K562 (cell line): ENCODE data around the gene OR7D2.

Source experiments
- JUND ChIP-seq, 2 experiments: IDR thresholded peaks; 2 replicates in 1 of 2; 3 replicates in 1 of 2; pipeline ENCODE4 v1.6.1; 2011; ENCODE audit warnings: borderline replicate concordance in 2 of 2, low read depth in 2 of 2, low read length in 2 of 2, improper control_type of control experiment in 1 of 2, missing biosample characterization in 1 of 2, missing genetic modification characterization in 1 of 2, missing genetic modification reagents in 1 of 2
- LARP7 ChIP-seq: fragments of 450-650 bp; IDR thresholded peaks from 2 replicates; pipeline ENCODE4 v1.6.1; 2016
- MED1 ChIP-seq: sonication (generic); formaldehyde crosslinking; IDR thresholded peaks from 2 replicates; pipeline ENCODE4 v1.8.1; 2023; ENCODE audit warnings: missing genetic modification reagents, borderline replicate concordance
- MYC ChIP-seq, 2 experiments: fragments of 250-450 bp in 1 of 2; sonication (Bioruptor Pico) in 1 of 2; IDR thresholded peaks; 2 replicates each; pipeline versions ENCODE4 v1.5.1 to v1.6.1; 2012 to 2021; ENCODE audit warnings: low read depth in 2 of 2, borderline replicate concordance in 1 of 2, improper control_type of control experiment in 1 of 2, low read length in 1 of 2, mild to moderate bottlenecking in 1 of 2, moderate library complexity in 1 of 2
- POLR2AphosphoS5 ChIP-seq: IDR thresholded peaks from 2 replicates; pipeline ENCODE4 v1.6.1; 2011; ENCODE audit warnings: mild to moderate bottlenecking, low read depth, low read length, moderate library complexity; ENCODE audit not compliant: control insufficient read depth, insufficient read depth
- SAFB2 ChIP-seq: fragments of 200-400 bp; formaldehyde crosslinking; IDR thresholded peaks from 2 replicates; pipeline ENCODE4 v1.6.1; 2018; ENCODE audit warnings: borderline replicate concordance, low read length, low read depth, moderate library complexity; ENCODE audit not compliant: severe bottlenecking
- SNIP1 ChIP-seq: fragments of 450-650 bp; IDR thresholded peaks from 2 replicates; pipeline ENCODE4 v1.7.1; 2017; ENCODE audit warnings: low read depth, mild to moderate bottlenecking
- SREBF2 ChIP-seq: sonication (generic); formaldehyde crosslinking; IDR thresholded peaks from 2 replicates; pipeline ENCODE4 v1.4.0; 2020; ENCODE audit warnings: mild to moderate bottlenecking, missing genetic modification reagents
- TF ChIP-seq, protein P1 (sequence below), 3 experiments: IDR thresholded peaks in 2 of 3; conservative IDR thresholded peaks in 1 of 3; 2 replicates each; pipeline ENCODE4 v1.5.1; 2011 to 2012; ENCODE audit warnings: low read length in 3 of 3, mild to moderate bottlenecking in 3 of 3, control low read depth in 2 of 3, improper control_type of control experiment in 1 of 3, inconsistent platforms in 1 of 3, low read depth in 1 of 3, mixed read lengths in 1 of 3, moderate library complexity in 1 of 3; ENCODE audit not compliant: insufficient read depth in 2 of 3
- TF ChIP-seq, protein P2 (sequence below): sonication (generic); formaldehyde crosslinking; IDR thresholded peaks from 2 replicates; pipeline ENCODE4 v1.8.0; 2022; ENCODE audit warnings: mild to moderate bottlenecking, missing genetic modification reagents

DNA sequence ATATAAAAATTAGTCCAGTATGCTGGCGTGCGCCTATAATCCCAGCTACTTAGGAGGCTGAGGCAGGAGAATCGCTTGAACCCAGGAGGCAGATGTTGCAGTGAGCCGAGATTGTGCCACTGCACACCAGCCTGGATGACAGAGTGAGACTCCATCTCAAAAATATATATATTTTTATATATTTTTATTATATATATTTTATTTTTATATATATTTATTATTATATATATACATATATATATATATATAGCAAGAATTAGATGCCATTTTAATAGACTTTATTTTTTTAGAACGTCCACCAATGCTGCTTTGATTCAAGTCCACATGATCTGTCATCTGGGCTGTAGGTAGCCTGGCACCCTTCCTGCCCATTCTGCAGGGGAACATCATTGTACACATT, 3.5 kb upstream of the OR7D2 start:
- TF ChIP-seq SAFB2, result no peak
- TF ChIP-seq, protein P1, sequence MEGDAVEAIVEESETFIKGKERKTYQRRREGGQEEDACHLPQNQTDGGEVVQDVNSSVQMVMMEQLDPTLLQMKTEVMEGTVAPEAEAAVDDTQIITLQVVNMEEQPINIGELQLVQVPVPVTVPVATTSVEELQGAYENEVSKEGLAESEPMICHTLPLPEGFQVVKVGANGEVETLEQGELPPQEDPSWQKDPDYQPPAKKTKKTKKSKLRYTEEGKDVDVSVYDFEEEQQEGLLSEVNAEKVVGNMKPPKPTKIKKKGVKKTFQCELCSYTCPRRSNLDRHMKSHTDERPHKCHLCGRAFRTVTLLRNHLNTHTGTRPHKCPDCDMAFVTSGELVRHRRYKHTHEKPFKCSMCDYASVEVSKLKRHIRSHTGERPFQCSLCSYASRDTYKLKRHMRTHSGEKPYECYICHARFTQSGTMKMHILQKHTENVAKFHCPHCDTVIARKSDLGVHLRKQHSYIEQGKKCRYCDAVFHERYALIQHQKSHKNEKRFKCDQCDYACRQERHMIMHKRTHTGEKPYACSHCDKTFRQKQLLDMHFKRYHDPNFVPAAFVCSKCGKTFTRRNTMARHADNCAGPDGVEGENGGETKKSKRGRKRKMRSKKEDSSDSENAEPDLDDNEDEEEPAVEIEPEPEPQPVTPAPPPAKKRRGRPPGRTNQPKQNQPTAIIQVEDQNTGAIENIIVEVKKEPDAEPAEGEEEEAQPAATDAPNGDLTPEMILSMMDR (IDR thresholded peaks at IDR 0.05 in 2 of 3, conservative IDR thresholded peaks at IDR 0.05 in 1 of 3; ENCODE audit: insufficient read depth in 2 of 3, low read depth in 1 of 3, low read length in 3 of 3), result no peak
- TF ChIP-seq LARP7, result no peak
- TF ChIP-seq, protein P2, sequence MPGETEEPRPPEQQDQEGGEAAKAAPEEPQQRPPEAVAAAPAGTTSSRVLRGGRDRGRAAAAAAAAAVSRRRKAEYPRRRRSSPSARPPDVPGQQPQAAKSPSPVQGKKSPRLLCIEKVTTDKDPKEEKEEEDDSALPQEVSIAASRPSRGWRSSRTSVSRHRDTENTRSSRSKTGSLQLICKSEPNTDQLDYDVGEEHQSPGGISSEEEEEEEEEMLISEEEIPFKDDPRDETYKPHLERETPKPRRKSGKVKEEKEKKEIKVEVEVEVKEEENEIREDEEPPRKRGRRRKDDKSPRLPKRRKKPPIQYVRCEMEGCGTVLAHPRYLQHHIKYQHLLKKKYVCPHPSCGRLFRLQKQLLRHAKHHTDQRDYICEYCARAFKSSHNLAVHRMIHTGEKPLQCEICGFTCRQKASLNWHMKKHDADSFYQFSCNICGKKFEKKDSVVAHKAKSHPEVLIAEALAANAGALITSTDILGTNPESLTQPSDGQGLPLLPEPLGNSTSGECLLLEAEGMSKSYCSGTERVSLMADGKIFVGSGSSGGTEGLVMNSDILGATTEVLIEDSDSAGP (CRISPR knock-in tag), result no peak
- no peak for TF ChIP-seq MYC (IDR thresholded peaks at IDR 0.05; ENCODE audit: low read depth, low read length)
- TF ChIP-seq MYC (CRISPR knock-in tag; IDR thresholded peaks at IDR 0.05; ENCODE audit: borderline replicate concordance, low read depth), result no peak
- TF ChIP-seq SREBF2 (CRISPR knock-in tag), result no peak
- TF ChIP-seq MED1, result no peak
- TF ChIP-seq POLR2AphosphoS5, result no peak
- TF ChIP-seq JUND (IDR thresholded peaks at IDR 0.05; ENCODE audit: borderline replicate concordance, low read depth, low read length), result no peak
- TF ChIP-seq JUND (tag; IDR thresholded peaks at IDR 0.05; ENCODE audit: borderline replicate concordance, low read depth, low read length), result no peak
- no peak for TF ChIP-seq SNIP1
